ENCODE results near the gene FAM149A. TPM values are rescaled to one million over a fixed set of nuclear protein-coding genes. Genes with fewer than 3 reads are reported as not detected.

FAM149A gene
- polyA plus RNA-seq, 1 donor from 2014 or later, result 9.1 TPM

- no peaks in the 10 kb centered on the region for H4K20me1 ChIP-seq (ENCODE audit: insufficient read depth)
- H3K9me2 ChIP-seq (ENCODE audit: insufficient read depth, low read length), result no peaks in the 10 kb centered on the region
- no peaks in the 10 kb centered on the region for H3F3A ChIP-seq (ENCODE audit: insufficient read depth, low read length, poor library complexity, severe bottlenecking)
- H3K9ac ChIP-seq (ENCODE audit: low read length), result no peak overlapping the region
- no peaks in the 10 kb centered on the region for H3K27me3 ChIP-seq (ENCODE audit: insufficient read depth, low read depth, low read length)
- H3K36me3 ChIP-seq (ENCODE audit: insufficient read depth, low read length), result no peaks in the 10 kb centered on the region
- no peak for TF ChIP-seq SMC3 (conservative IDR thresholded peaks at IDR 0.05; ENCODE audit: poor library complexity)
- TF ChIP-seq EP300 (conservative IDR thresholded peaks at IDR 0.05; ENCODE audit: poor library complexity, severe bottlenecking), result no peak
- no peak for TF ChIP-seq POLR2AphosphoS5 (IDR thresholded peaks at IDR 0.05)
- TF ChIP-seq EZH2 (IDR thresholded peaks at IDR 0.05; ENCODE audit: borderline replicate concordance, insufficient read depth, low read length, poor library complexity, severe bottlenecking), result no peak
- no peak for TF ChIP-seq CTCF (IDR thresholded peaks at IDR 0.05; ENCODE audit: poor library complexity, severe bottlenecking)
- no peak for TF ChIP-seq REST (IDR thresholded peaks at IDR 0.05; ENCODE audit: borderline replicate concordance)
- no peak for TF ChIP-seq TAF1 (IDR thresholded peaks at IDR 0.05; ENCODE audit: low read depth)
- no peak for TF ChIP-seq RAD21 (conservative IDR thresholded peaks at IDR 0.05)
- no peak for TF ChIP-seq MXI1 (conservative IDR thresholded peaks at IDR 0.05; ENCODE audit: poor library complexity, severe bottlenecking)
- no peak overlapping the region for H2AFZ ChIP-seq (ENCODE audit: low read depth, low read length)
- peaks cover 9% of the 10 kb centered on the region for H3K9me3 ChIP-seq (ENCODE audit: low read length)
- no peak overlapping the region for H3K4me3 ChIP-seq (ENCODE audit: low read length)
- H3K27ac ChIP-seq (ENCODE audit: low read length), result no peak overlapping the region
- H3K4me2 ChIP-seq (ENCODE audit: low read length), result no peak overlapping the region
- H3K79me2 ChIP-seq (replicated peaks; ENCODE audit: insufficient read depth, low read length), result no peaks in the 10 kb centered on the region
Measured at GRCh38 chr4:186204686-186205085, 100.2 kb downstream of the FAM149A start.

GRCh38 chr4:186205156-186205555 is 100.7 kb downstream of the FAM149A start:
- no peak overlapping the region for H2AFZ ChIP-seq (ENCODE audit: low read depth, low read length)
- H3K36me3 ChIP-seq (ENCODE audit: insufficient read depth, low read length), result no peaks in the 10 kb centered on the region

More at GRCh38 chr4:186205156-186205555, 100.7 kb downstream of the FAM149A start:
- H4K20me1 ChIP-seq (ENCODE audit: insufficient read depth), result no peaks in the 10 kb centered on the region
- TF ChIP-seq TAF1 (IDR thresholded peaks at IDR 0.05; ENCODE audit: low read depth), result no peak
- no peak for TF ChIP-seq REST (IDR thresholded peaks at IDR 0.05; ENCODE audit: borderline replicate concordance)
- TF ChIP-seq MXI1 (conservative IDR thresholded peaks at IDR 0.05; ENCODE audit: poor library complexity, severe bottlenecking), result no peak
- no peak for TF ChIP-seq SMC3 (conservative IDR thresholded peaks at IDR 0.05; ENCODE audit: poor library complexity)
- no peak for TF ChIP-seq POLR2AphosphoS5 (IDR thresholded peaks at IDR 0.05)
- TF ChIP-seq EP300 (conservative IDR thresholded peaks at IDR 0.05; ENCODE audit: poor library complexity, severe bottlenecking), result no peak
- TF ChIP-seq CTCF (IDR thresholded peaks at IDR 0.05; ENCODE audit: poor library complexity, severe bottlenecking), result no peak
- no peak for TF ChIP-seq RAD21 (conservative IDR thresholded peaks at IDR 0.05)
- no peak for TF ChIP-seq EZH2 (IDR thresholded peaks at IDR 0.05; ENCODE audit: borderline replicate concordance, insufficient read depth, low read length, poor library complexity, severe bottlenecking)
- H3F3A ChIP-seq (ENCODE audit: insufficient read depth, low read length, poor library complexity, severe bottlenecking), result no peaks in the 10 kb centered on the region
- no peak overlapping the region for H3K4me3 ChIP-seq (ENCODE audit: low read length)
- no peak overlapping the region for H3K27ac ChIP-seq (ENCODE audit: low read length)
- no peak overlapping the region for H3K9ac ChIP-seq (ENCODE audit: low read length)
- no peak overlapping the region for H3K4me2 ChIP-seq (ENCODE audit: low read length)
- H3K9me2 ChIP-seq (ENCODE audit: insufficient read depth, low read length), result no peaks in the 10 kb centered on the region
- no peaks in the 10 kb centered on the region for H3K79me2 ChIP-seq (replicated peaks; ENCODE audit: insufficient read depth, low read length)
- peaks cover 9% of the 10 kb centered on the region for H3K9me3 ChIP-seq (ENCODE audit: low read length)
- no peaks in the 10 kb centered on the region for H3K27me3 ChIP-seq (ENCODE audit: insufficient read depth, low read depth, low read length)
